ENCODE data around the gene HOXB13.
A peak's percentile ranks its signal among the peaks of the same experiment; 100 is the strongest.

The HOXB13 gene

GRCh38 chr17:48728232-48729231 is at the start of gene HOXB13:
Gene HOXB13 (minus strand): TSS chr17:48728750. CDS start chr17:48728593, 157 bp downstream.
- peak; percentile 20 for DNase-seq

- no peak for DNase-seq
Measured at GRCh38 chr17:48776602-48777001, 48.1 kb upstream of the HOXB13 start.

- DNase-seq: no peak
Measured at GRCh38 chr17:48773245-48773644, 44.7 kb upstream of the HOXB13 start.

- DNase-seq: no peak
Measured at GRCh38 chr17:48770954-48771353, 42.4 kb upstream of the HOXB13 start.

GRCh38 chr17:48769009-48769675 is 40.6 kb upstream of the HOXB13 start:
- DNase-seq: no peak

GRCh38 chr17:48767263-48767774 is 38.8 kb upstream of the HOXB13 start:
- DNase-seq: no peak

- DNase-seq: no peak
Measured at GRCh38 chr17:48761114-48761513, 32.6 kb upstream of the HOXB13 start.

- no peak for DNase-seq
Measured at GRCh38 chr17:48760411-48760810, 31.9 kb upstream of the HOXB13 start.

- no peak for DNase-seq
Measured at GRCh38 chr17:48759288-48759687, 30.7 kb upstream of the HOXB13 start.

GRCh38 chr17:48757524-48757961 is 29.0 kb upstream of the HOXB13 start:
- no peak for DNase-seq

GRCh38 chr17:48756830-48757251 is 28.3 kb upstream of the HOXB13 start:
- DNase-seq: no peak

- DNase-seq: no peak
Measured at GRCh38 chr17:48755356-48755755, 26.8 kb upstream of the HOXB13 start.

GRCh38 chr17:48754500-48755261 is 26.1 kb upstream of the HOXB13 start:
- DNase-seq: no peak

- DNase-seq: no peak
Measured at GRCh38 chr17:48753794-48754499, 25.4 kb upstream of the HOXB13 start.

- no peak for DNase-seq
Measured at GRCh38 chr17:48752399-48753288, 24.1 kb upstream of the HOXB13 start.

GRCh38 chr17:48751733-48752398 is 23.3 kb upstream of the HOXB13 start:
- no peak for DNase-seq

GRCh38 chr17:48751172-48751571 is 22.6 kb upstream of the HOXB13 start:
- no peak for DNase-seq

GRCh38 chr17:48749621-48750553 is 21.3 kb upstream of the HOXB13 start:
- no peak for DNase-seq
